DMS79 treated with DMSO at 0.1 percent for 48 hours (cell line): ENCODE data around the gene FIGN.

Experiments
- DNase-seq: peaks from one replicate; lab custom pipeline; 2025; lab: John Stamatoyannopoulos, UW

The FIGN gene

DNA sequence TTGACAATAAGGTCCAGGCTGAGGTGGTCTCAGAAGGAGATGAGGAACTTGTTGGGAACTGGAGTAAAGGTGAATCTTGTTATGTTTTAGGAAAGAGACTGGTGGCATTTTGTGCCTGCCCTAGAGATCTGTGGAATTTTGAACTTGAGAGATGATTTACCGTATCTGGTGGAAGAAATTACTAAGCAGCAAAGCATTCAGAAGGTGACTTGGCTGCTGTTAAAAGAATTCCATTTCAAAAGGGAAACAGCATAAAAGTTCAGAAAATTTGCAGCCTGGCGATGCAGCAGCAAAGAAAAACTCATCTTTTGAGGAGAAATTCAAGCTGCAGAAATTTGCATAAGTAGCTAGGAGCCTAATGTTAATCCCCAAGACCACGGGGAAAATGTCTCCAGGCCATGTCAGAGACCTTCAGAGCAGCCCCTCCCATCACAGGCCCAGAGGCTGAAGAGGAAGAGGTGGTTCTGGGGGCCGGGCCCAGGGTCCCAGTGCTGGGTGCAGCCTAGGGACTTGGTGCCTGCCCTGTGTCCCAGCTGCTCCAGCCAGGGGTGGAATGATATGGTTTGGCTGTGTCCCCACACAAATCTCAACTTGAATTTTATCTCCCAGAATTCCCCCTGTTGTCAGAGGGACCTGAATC is 73.5 kb downstream of the FIGN start:
- DNase-seq: no peak

DNA sequence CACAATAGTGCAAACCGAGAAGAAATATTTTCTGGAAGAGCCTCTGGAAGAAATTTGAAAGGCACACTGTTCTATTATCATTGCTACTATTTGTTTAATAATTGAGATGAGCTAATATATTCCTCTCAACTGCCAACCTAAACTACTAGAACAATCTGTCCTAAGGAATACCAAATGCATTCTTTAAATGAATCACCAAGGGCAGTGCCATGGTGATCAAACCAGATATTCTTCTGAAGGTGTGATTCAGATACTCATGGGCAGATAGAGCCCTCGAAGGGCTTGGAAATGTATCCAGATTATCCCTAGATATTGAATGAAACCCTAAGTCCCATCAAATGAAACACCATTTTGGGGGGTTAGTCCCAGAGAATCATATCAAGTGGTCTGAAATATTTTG is 76.6 kb downstream of the FIGN start:
- DNase-seq: no peak

DNA sequence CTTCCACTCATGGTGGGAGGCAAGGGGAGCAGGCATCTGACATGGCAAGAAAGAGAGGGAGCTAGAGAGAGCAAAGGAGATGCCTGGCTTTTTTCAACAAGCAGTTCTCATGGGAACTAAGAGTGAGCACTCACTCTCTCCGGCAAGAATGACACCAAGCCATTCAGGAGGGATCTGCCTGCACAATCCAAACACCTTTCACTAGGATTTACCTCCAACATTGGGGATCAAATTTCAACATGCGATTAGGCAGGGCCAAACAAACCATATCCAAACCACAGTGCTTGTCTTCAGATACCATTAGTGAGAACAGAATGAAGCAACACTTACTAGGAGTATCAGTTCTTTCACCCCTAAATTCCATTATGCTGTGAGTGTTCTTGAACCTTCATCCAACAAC is 77.3 kb downstream of the FIGN start:
- DNase-seq: no peak

DNA sequence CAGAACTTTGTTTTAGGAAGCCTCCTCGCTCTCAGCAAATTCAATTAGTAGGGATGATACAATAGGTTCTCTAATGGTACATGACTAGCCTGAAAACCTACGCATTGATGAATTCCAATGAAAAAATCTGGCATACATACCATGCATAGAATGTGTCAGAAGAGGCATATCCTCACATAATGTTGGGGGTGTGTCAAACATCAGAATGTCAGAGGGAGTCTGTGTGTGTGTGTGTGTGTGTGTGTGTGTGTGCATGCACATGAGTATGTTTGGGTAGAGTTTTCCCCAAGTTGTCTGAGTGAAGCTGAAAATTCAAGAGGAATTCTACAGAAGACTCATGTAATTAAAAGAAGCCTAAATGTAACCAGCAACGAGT is 78.5 kb downstream of the FIGN start:
- no peak for DNase-seq

DNA sequence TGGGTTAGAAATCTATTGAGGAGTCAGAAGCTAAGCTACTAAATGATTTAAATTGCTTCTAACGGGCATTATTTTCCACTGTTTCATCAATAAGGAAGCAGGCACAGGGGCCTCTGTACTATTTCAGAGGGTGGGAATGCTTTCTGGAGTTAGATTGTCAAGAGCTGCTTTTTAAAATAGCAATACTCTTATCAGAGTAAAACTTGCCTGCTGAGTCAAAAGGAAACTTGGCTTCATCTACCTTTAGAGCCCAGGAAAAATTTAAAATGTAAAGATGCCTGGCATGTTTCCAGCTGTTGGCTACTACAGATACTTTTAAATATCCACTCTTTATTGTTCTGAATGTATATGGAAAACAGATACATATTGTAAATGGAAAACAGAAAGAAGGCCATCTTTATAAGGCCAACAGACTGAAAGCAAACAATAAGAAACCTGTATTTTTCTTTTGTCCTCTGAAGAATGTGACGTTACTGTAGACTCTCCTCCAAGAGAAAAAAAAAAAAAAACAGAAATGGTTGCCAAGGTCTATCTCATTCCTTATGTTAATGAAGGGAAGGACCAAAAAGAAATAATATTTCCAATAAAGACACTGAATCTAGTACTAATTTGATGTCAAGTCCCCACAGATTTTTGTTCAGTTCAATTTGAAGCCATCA is 79.1 kb downstream of the FIGN start:
- no peak for DNase-seq

DNA sequence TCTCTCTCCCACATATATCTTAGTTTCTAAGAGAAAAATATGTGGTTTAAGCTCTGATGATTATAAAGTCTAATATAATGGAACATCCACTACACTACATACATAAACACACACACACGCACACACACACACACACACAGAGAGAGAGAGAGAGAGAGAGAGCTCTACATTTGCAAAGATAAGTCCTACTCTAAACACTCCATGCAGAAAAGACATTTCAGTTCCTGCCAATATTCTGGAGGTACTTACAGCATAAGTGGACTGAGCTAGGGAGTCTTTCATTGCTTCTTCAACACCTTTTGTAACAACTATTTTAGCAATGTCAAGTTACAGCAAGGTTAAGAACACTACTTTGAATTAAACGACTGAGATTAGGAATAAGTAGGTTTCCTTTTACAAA is 80.1 kb downstream of the FIGN start:
- no peak for DNase-seq

DNA sequence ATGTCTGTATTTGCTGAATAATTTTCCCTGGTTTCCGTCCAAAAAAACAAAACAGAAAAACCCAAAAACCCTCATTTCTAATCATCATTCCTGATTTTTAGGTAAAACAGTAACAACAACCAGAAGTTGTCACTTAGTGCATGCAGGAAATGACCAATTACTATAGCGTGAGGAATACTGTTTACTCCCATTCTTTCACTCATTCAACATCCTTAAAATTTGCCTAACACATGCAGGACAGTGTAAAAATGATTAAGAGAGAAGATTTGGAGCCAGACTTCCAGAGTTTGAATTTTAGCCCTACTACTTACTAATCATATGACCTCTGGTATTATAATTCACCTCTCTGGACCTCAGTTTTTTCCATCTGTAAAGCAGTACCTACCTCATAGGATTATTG is 83.1 kb downstream of the FIGN start:
- no peak for DNase-seq

DNA sequence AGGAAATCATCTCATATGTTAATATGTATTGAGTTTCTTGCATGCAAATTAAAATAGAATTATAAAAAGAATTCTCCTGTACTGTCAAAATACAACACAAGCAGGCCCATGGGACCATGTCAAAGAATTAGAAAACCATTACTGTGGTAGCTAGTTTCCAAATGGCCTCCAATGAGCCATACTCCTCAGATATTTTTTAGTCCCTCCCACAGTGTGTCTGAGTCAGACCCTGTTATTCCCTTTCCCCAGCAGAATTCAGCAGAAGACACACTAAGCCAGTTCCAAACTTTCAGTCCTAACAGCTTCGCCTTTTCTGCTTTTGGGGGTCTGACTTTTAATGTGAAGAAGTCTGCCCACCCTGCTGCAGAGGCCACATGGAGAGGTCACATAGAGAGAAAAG is 86.7 kb downstream of the FIGN start:
- DNase-seq: no peak

DNA sequence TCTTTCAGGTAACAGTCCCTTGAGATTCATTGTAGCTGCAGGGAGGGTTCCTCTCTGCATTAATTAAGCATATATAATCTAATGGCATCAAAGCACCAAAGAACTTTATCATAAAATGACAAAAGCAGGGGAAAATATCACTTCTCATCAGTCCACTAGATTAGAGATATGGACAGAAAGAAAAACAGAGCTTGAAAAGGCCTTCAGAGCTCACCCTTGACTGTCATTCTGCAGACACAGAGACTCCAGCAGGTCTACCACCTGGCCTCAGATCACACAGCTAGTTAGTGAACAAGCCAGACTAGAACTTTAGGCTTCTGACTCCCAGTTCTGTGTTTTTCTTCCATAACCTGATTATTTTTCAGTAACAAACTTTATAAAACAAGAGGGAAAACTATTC is 88.5 kb downstream of the FIGN start:
- DNase-seq: no peak

DNA sequence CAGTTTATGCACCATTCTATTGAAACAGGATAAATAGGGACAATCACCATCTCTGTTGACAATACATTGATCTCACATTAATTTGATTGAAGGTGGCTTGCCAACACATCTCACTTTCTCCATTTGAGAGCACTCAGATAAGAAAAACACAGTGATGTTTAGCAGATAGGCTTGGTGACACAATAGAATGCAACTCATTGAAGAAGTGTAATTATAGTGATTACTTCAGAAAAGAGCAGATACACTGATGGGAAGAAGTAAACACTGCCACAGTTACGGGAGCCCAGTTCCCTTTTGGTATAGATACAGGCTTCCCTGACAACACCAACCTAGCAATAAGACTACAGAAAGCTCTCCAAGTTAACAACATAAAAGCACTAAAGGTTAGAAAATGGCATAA is 89.1 kb downstream of the FIGN start:
- no peak for DNase-seq

DNA sequence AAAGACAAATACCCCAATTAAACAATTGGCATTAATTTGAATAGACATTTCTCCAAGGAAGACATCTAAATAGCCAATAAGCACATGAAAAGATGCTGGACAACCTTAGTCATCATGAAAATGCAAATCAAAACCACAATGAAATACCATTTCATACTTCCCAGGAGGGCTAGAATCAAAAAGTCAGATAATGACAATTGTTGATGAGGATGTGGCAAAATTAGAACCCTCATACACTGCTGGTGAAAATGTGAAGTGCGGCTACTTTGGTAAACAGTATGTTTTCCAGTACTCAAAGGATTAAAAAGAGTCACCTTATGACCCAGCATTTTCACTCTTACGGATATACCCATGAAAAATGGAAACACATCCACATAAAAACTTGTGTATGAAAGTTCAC is 91.6 kb downstream of the FIGN start:
- no peak for DNase-seq

DNA sequence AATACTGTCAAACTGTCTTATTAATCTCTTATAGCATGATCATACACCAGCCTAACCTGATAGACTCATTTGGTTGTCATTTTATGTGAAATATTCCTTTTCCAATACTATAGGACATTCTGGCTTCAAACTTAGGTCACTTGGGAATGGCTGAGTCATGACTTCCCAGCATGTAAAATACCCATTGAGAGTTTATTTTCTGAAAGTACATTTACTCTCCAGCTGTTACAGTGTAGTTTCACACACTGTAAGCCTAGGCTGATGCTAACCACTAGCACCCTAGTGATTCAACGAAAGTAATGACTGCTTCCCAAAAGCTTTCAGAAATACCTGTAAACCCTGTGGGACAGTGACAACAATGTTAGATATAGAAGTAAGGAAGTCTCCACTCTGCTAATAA is 93.8 kb downstream of the FIGN start:
- DNase-seq: no peak

DNA sequence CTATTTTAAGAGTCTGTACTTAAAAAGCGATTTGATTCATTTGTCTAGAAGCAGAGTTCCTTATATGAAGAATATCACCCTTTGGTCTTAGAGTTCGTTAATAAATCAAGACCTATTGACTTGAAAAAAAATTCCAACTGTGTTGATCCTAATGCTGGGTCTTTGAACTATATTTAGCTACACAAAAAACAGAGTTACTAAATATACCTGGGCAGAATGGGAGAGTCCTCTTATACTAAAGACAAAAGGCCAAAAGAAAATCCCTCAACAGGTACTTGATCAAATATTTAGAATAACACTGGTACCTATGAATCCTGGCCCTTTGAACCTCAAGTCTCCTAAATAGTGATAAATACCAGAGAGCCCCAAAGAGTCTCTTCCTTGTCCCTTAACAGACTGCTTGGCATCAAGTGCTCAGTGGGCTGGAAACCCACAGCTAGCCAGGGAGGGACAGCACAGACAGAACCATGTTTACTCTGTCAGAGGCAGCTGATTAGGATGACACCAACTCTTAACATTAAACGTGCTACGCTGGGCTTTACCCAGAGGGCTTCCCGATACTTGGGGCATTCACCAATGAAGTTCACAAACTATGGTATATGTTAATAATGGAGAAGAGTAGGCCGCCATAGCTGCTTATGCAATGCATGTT is 95.1 kb downstream of the FIGN start:
- DNase-seq: no peak

DNA sequence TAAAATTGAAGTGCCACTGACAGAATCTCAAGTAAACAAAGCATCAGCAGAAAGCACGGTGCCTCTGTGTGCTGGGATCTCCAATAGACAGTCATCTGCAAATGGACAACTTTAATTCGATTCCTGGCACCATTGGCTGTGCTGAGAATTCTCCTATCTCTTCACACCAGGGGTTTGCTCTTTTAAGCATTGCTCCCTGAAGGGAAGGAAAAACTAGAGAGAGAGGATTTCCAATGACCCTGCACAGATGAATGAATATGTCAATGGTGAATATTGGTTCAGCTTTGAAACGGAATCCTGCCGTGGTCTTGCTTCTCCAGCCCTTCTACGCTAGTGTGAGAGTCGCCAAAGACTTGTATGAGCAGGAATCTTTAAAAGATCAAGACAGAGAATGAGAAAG is 97.9 kb downstream of the FIGN start:
- no peak for DNase-seq

DNA sequence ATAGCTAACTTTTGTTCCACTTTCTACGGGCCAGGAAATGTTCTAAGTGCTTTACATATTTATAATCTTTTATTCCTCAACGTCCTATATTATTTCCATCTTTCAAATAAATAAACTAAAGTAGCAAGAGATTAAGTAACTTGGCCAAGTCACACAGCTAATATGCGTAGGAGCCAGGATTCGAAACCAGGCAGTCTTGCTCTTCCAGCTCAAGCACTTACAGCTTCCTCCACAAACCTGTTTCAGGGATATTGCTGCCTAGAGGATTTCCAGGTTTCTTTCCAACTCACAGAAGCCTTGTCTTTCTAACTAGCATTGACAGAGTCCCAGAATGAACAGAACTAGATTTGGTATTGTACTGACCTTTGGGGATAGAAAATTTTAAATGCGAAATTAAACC is 102.5 kb downstream of the FIGN start:
- DNase-seq: no peak

DNA sequence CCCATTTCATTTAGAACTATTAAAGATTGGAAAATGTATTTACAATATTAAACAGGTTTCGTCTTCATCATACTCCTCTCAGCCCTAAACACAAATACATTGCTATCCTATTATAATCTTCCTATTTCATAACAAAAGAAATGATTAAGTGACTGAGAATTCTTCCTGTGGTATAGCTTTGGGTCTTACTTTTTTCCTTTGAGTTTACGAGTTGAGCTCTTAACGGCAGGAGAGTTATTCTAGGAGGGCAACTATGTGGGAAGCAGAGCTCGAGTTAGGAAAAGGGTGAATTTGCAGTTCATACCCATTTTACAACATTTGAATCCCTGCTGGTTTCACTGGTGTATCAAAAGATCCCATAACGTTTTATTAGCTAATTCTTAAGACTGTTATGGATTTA is 105.0 kb downstream of the FIGN start:
- no peak for DNase-seq

DNA sequence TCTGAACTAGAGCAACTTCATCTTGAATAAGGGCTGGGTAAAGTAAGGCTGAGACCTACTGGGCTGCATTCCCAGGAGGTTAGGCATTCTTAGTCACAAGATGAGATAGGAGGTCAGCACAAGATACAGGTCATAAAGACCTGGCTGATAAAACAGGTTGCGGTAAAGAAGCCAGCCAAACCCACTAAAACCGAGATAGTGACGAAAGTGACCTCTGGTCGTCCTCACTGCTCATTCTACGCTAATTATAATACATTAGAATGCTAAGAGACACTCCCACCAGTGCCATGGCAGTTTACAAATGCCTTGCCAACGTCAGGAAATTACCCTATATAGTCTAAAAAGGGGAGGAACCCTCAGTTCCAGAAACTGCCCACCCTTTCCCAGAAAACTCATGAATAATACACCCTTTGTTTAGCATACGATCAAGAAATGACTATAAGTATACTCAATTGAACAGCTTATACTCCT is 109.1 kb downstream of the FIGN start:
- no peak for DNase-seq

DNA sequence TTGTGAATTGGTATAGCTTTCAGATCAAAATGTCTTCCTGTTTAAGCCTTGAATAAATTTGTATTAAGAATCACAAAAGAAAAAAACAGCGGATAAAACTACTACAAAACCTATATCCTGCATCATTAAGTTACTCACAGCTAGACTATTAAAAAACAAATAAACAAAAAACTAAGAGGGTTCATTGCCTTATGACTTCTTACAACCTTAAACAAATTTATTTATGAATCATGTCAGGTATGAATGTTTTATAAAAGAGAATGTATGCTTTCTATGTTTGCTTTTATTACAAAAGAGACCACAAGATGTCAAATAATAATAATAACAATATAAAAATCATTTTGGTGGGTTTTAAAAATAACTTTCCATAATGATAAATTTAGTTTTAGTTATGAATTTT is 109.6 kb downstream of the FIGN start:
- DNase-seq: no peak

DNA sequence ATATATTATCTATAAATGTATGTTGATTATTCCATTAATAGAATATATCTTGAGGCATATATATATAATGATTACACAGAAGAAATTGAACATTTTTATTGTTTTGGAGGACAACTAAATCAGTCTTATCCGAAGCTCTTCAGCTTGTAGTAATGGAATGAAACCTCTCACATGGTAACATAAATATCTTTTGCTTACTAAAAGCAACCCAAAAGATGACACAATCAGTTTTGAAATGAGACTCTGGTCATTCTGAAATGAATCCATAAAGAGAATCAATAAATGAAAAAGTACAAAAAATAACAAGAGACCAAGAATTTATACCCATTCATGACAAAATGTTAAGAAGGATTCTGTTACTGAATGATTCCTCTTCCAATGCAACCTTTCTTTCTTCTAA is 110.2 kb downstream of the FIGN start:
- DNase-seq: no peak

DNA sequence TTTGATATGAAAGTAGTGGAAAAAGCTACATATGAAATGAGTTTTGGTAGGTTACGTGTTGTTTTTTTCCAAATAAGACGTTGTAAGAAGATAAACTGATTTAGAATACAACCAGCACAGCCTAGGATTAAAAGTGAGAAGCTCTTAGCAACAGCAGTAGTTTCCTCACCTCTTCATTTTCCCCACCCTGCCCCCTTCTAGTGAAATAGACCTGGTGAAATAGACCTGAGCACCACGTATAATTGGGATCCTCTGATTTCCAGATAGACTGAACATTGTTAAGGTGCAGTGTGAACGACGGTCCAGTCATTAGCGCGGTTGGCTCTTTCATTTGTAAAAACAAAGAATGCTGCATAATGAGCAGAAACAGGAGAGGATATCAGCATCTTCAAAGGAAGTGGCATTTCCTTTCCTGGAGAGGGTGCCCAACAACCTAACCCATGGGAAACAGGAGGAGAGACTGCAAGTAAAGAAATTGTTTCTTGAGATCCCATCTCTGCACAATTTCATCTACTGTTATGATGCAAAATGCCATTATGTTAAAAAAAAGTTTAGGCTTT is 114.3 kb downstream of the FIGN start:
- no peak for DNase-seq

DNA sequence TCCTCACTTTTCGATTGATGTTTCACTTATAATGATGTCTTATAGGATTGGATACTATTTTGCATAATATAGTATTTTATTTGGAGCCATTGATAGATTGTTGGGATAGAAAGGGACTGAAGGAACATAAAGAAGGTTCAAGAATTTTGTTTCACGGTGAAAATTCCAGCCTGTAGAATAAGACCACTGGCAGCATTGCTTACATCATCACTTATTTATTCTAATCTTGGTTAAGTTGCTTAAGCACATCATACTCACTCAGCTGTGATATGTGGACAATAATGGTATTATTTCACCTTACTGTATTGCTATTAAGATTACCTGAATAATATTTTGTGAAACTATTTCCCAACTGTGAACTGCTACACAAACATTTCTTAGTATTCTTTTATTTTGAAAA is 118.3 kb downstream of the FIGN start:
- DNase-seq: no peak

DNA sequence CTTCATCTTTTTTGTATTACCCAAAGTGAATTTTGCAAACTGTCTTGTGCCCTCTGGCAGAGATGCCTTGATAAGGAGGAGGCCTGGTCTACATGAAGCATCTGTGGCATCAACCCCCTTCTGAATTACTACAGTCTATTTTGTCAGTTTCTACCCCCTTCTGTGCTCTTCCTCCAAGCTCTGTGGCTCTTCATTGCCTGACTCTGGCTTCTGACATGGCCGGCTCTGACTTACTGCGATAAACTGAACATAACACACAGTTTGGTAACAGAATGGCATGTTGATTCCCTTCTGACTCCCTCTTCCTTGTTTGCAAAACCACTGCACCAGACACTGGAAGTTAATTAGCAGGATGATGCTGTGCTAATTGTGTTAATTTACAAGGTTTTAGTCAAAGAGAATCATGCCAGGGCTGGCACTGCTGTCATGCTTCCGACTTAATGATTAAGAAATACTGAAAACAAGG is 122.5 kb downstream of the FIGN start:
- no peak for DNase-seq

DNA sequence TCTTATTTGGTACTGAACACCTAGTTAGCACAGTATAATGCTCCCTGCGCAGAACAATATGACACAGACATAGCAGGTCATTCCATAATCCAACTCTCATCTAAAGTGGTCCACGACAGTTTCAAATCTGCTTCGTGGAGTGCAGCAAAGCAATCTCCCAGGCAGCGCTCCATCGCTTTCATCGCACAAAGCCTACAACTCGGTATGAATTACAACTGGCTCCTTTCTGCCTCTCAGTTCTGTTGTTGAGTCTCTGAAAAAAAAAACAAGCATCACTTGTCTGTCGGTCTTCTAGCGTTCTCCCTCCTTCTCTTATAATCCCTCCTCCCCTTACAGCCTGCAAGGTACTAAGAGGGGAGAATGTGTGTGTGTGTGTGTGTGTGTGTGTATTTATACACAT is 123.5 kb downstream of the FIGN start:
- no peak for DNase-seq
